ENCODE data around the gene ASCC2. TPM values are rescaled to one million over a fixed set of nuclear protein-coding genes. Genes with fewer than 3 reads are reported as not detected.

ASCC2 gene
- polyA plus RNA-seq, 2 donors, result 61.3 to 142 TPM

- WGBS, 2 donors, result 91 to 94% methylated on average over 4 of the region's 4 CpGs
- Histone ChIP-seq H3K4me1 (ENCODE audit: control insufficient read depth in 2 of 2, insufficient read depth in 2 of 2, low read length in 1 of 2) (no peaks in the 10 kb centered on the region), H3K36me3 (ENCODE audit: control insufficient read depth in 2 of 2, insufficient read depth in 2 of 2, low read length in 1 of 2) (peaks cover 0 to 11% of the 10 kb centered on the region in 2 donors), H3K4me3 (ENCODE audit: low read depth in 1 of 2, low read length in 2 of 2) (no peak overlapping the region), H3K27ac (ENCODE audit: low read depth in 2 of 2, low read length in 1 of 2) (no peak overlapping the region), H3K27me3 (ENCODE audit: control insufficient read depth in 1 of 2, insufficient read depth in 2 of 2, low read length in 2 of 2) (no peaks in the 10 kb centered on the region), H3K9me3 (ENCODE audit: control insufficient read depth in 2 of 2, insufficient read depth in 1 of 2, low read depth in 1 of 2, low read length in 1 of 2) (no peaks in the 10 kb centered on the region)
These were observed 11.0 kb downstream of the ASCC2 start for GRCh38 chr22:29827091-29827490.

GRCh38 chr22:29825578-29825977 lies 12.5 kb downstream of the ASCC2 start:
- Histone ChIP-seq H3K4me1 (ENCODE audit: control insufficient read depth in 2 of 2, insufficient read depth in 2 of 2, low read length in 1 of 2) (no peaks in the 10 kb centered on the region), H3K27ac (ENCODE audit: low read depth in 2 of 2, low read length in 1 of 2) (peak overlapping the region in 1 of 2 donors; percentile 7), H3K4me3 (ENCODE audit: low read depth in 1 of 2, low read length in 2 of 2) (no peak overlapping the region), H3K27me3 (ENCODE audit: control insufficient read depth in 1 of 2, insufficient read depth in 2 of 2, low read length in 2 of 2) (no peaks in the 10 kb centered on the region), H3K36me3 (ENCODE audit: control insufficient read depth in 2 of 2, insufficient read depth in 2 of 2, low read length in 1 of 2) (peaks cover 0 to 11% of the 10 kb centered on the region in 2 donors), H3K9me3 (ENCODE audit: control insufficient read depth in 2 of 2, insufficient read depth in 1 of 2, low read depth in 1 of 2, low read length in 1 of 2) (no peaks in the 10 kb centered on the region)
- WGBS, 2 donors, result 92 to 93% methylated on average over 17 of the region's 17 CpGs

GRCh38 chr22:29824677-29825076 lies 13.4 kb downstream of the ASCC2 start:
- 79 to 80% methylated on average over 11 of the region's 11 CpGs for WGBS, 2 donors
- H3K36me3 ChIP-seq (ENCODE audit: control insufficient read depth in 2 of 2, insufficient read depth in 2 of 2, low read length in 1 of 2), result peaks cover 0 to 9% of the 10 kb centered on the region in 2 donors
- H3K4me1 ChIP-seq (ENCODE audit: control insufficient read depth in 2 of 2, insufficient read depth in 2 of 2, low read length in 1 of 2), result no peaks in the 10 kb centered on the region
- H3K4me3 ChIP-seq (ENCODE audit: low read depth in 1 of 2, low read length in 2 of 2), result no peak overlapping the region
- H3K27ac ChIP-seq (ENCODE audit: low read depth in 2 of 2, low read length in 1 of 2), result peak overlapping the region in 1 of 2 donors; percentile 8
- no peaks in the 10 kb centered on the region for H3K9me3 ChIP-seq (ENCODE audit: control insufficient read depth in 2 of 2, insufficient read depth in 1 of 2, low read depth in 1 of 2, low read length in 1 of 2)
- H3K27me3 ChIP-seq (ENCODE audit: control insufficient read depth in 1 of 2, insufficient read depth in 2 of 2, low read length in 2 of 2), result no peaks in the 10 kb centered on the region

GRCh38 chr22:29821291-29822016 lies 16.6 kb downstream of the ASCC2 start:
- 37 to 40% methylated on average over 7 of the region's 7 CpGs for WGBS, 2 donors
- Histone ChIP-seq H3K4me1 (ENCODE audit: control insufficient read depth in 2 of 2, insufficient read depth in 2 of 2, low read length in 1 of 2) (peaks cover 0 to 5% of the 10 kb centered on the region in 2 donors), H3K36me3 (ENCODE audit: control insufficient read depth in 2 of 2, insufficient read depth in 2 of 2, low read length in 1 of 2) (peaks cover 0 to 9% of the 10 kb centered on the region in 2 donors), H3K4me3 (ENCODE audit: low read depth in 1 of 2, low read length in 2 of 2) (no peak overlapping the region), H3K27me3 (ENCODE audit: control insufficient read depth in 1 of 2, insufficient read depth in 2 of 2, low read length in 2 of 2) (no peaks in the 10 kb centered on the region), H3K9me3 (ENCODE audit: control insufficient read depth in 2 of 2, insufficient read depth in 1 of 2, low read depth in 1 of 2, low read length in 1 of 2) (no peaks in the 10 kb centered on the region), H3K27ac (ENCODE audit: low read depth in 2 of 2, low read length in 1 of 2) (peak overlapping the region; percentile 85 to 86)

GRCh38 chr22:29820961-29821290 lies 17.1 kb downstream of the ASCC2 start:
- peak overlapping the region; percentile 85 to 86 for H3K27ac ChIP-seq (ENCODE audit: low read depth in 2 of 2, low read length in 1 of 2)
- H3K36me3 ChIP-seq (ENCODE audit: control insufficient read depth in 2 of 2, insufficient read depth in 2 of 2, low read length in 1 of 2), result peaks cover 0 to 9% of the 10 kb centered on the region in 2 donors
- peaks cover 0 to 5% of the 10 kb centered on the region in 2 donors for H3K4me1 ChIP-seq (ENCODE audit: control insufficient read depth in 2 of 2, insufficient read depth in 2 of 2, low read length in 1 of 2)
- H3K27me3 ChIP-seq (ENCODE audit: control insufficient read depth in 1 of 2, insufficient read depth in 2 of 2, low read length in 2 of 2), result no peaks in the 10 kb centered on the region
- no peak overlapping the region for H3K4me3 ChIP-seq (ENCODE audit: low read depth in 1 of 2, low read length in 2 of 2)
- WGBS, 2 donors, result 50 to 56% methylated on average over 7 of the region's 7 CpGs
- no peaks in the 10 kb centered on the region for H3K9me3 ChIP-seq (ENCODE audit: control insufficient read depth in 2 of 2, insufficient read depth in 1 of 2, low read depth in 1 of 2, low read length in 1 of 2)

GRCh38 chr22:29819501-29819900 lies 18.6 kb downstream of the ASCC2 start:
- Histone ChIP-seq H3K27me3 (ENCODE audit: control insufficient read depth in 1 of 2, insufficient read depth in 2 of 2, low read length in 2 of 2) (no peaks in the 10 kb centered on the region), H3K4me3 (ENCODE audit: low read depth in 1 of 2, low read length in 2 of 2) (no peak overlapping the region), H3K4me1 (ENCODE audit: control insufficient read depth in 2 of 2, insufficient read depth in 2 of 2, low read length in 1 of 2) (peaks cover 0 to 5% of the 10 kb centered on the region in 2 donors), H3K9me3 (ENCODE audit: control insufficient read depth in 2 of 2, insufficient read depth in 1 of 2, low read depth in 1 of 2, low read length in 1 of 2) (no peaks in the 10 kb centered on the region), H3K27ac (ENCODE audit: low read depth in 2 of 2, low read length in 1 of 2) (no peak overlapping the region), H3K36me3 (ENCODE audit: control insufficient read depth in 2 of 2, insufficient read depth in 2 of 2, low read length in 1 of 2) (peaks cover 0 to 11% of the 10 kb centered on the region in 2 donors)
- WGBS, 2 donors, result 95 to 98% methylated on average over 2 of the region's 2 CpGs

- no peak overlapping the region for H3K4me3 ChIP-seq (ENCODE audit: low read depth in 1 of 2, low read length in 2 of 2)
- H3K36me3 ChIP-seq (ENCODE audit: control insufficient read depth in 2 of 2, insufficient read depth in 2 of 2, low read length in 1 of 2), result peaks cover 0 to 15% of the 10 kb centered on the region in 2 donors
- 97% methylated on average over 1 of the region's 1 CpG for WGBS, 2 donors
- peak overlapping the region; percentile 83 to 85 for H3K27ac ChIP-seq (ENCODE audit: low read depth in 2 of 2, low read length in 1 of 2)
- no peaks in the 10 kb centered on the region for H3K9me3 ChIP-seq (ENCODE audit: control insufficient read depth in 2 of 2, insufficient read depth in 1 of 2, low read depth in 1 of 2, low read length in 1 of 2)
- H3K4me1 ChIP-seq (ENCODE audit: control insufficient read depth in 2 of 2, insufficient read depth in 2 of 2, low read length in 1 of 2), result peaks cover 0 to 5% of the 10 kb centered on the region in 2 donors
- no peaks in the 10 kb centered on the region for H3K27me3 ChIP-seq (ENCODE audit: control insufficient read depth in 1 of 2, insufficient read depth in 2 of 2, low read length in 2 of 2)
These were observed 20.4 kb downstream of the ASCC2 start for GRCh38 chr22:29817724-29818123.

- Histone ChIP-seq H3K27me3 (ENCODE audit: control insufficient read depth in 1 of 2, insufficient read depth in 2 of 2, low read length in 2 of 2) (no peaks in the 10 kb centered on the region), H3K4me3 (ENCODE audit: low read depth in 1 of 2, low read length in 2 of 2) (no peak overlapping the region), H3K9me3 (ENCODE audit: control insufficient read depth in 2 of 2, insufficient read depth in 1 of 2, low read depth in 1 of 2, low read length in 1 of 2) (no peaks in the 10 kb centered on the region), H3K27ac (ENCODE audit: low read depth in 2 of 2, low read length in 1 of 2) (peak overlapping the region; percentile 83 to 85), H3K36me3 (ENCODE audit: control insufficient read depth in 2 of 2, insufficient read depth in 2 of 2, low read length in 1 of 2) (peaks cover 0 to 18% of the 10 kb centered on the region in 2 donors), H3K4me1 (ENCODE audit: control insufficient read depth in 2 of 2, insufficient read depth in 2 of 2, low read length in 1 of 2) (peaks cover 0 to 5% of the 10 kb centered on the region in 2 donors)
- WGBS, 2 donors, result 42 to 55% methylated on average over 2 of the region's 2 CpGs
These were observed 21.1 kb downstream of the ASCC2 start for GRCh38 chr22:29816980-29817379.

- Histone ChIP-seq H3K36me3 (ENCODE audit: control insufficient read depth in 2 of 2, insufficient read depth in 2 of 2, low read length in 1 of 2) (peaks cover 0 to 19% of the 10 kb centered on the region in 2 donors), H3K4me1 (ENCODE audit: control insufficient read depth in 2 of 2, insufficient read depth in 2 of 2, low read length in 1 of 2) (peaks cover 0 to 5% of the 10 kb centered on the region in 2 donors), H3K9me3 (ENCODE audit: control insufficient read depth in 2 of 2, insufficient read depth in 1 of 2, low read depth in 1 of 2, low read length in 1 of 2) (no peaks in the 10 kb centered on the region), H3K27me3 (ENCODE audit: control insufficient read depth in 1 of 2, insufficient read depth in 2 of 2, low read length in 2 of 2) (no peaks in the 10 kb centered on the region), H3K4me3 (ENCODE audit: low read depth in 1 of 2, low read length in 2 of 2) (no peak overlapping the region), H3K27ac (ENCODE audit: low read depth in 2 of 2, low read length in 1 of 2) (peak overlapping the region; percentile 83 to 85)
- WGBS, 2 donors, result 58 to 63% methylated on average over 6 of the region's 6 CpGs
These were observed 21.5 kb downstream of the ASCC2 start for GRCh38 chr22:29816539-29816938.

GRCh38 chr22:29816128-29816527 lies 21.9 kb downstream of the ASCC2 start:
- Histone ChIP-seq H3K9me3 (ENCODE audit: control insufficient read depth in 2 of 2, insufficient read depth in 1 of 2, low read depth in 1 of 2, low read length in 1 of 2) (no peaks in the 10 kb centered on the region), H3K4me3 (ENCODE audit: low read depth in 1 of 2, low read length in 2 of 2) (no peak overlapping the region), H3K4me1 (ENCODE audit: control insufficient read depth in 2 of 2, insufficient read depth in 2 of 2, low read length in 1 of 2) (peaks cover 0 to 5% of the 10 kb centered on the region in 2 donors), H3K27me3 (ENCODE audit: control insufficient read depth in 1 of 2, insufficient read depth in 2 of 2, low read length in 2 of 2) (no peaks in the 10 kb centered on the region), H3K36me3 (ENCODE audit: control insufficient read depth in 2 of 2, insufficient read depth in 2 of 2, low read length in 1 of 2) (peaks cover 0 to 19% of the 10 kb centered on the region in 2 donors), H3K27ac (ENCODE audit: low read depth in 2 of 2, low read length in 1 of 2) (peak overlapping the region; percentile 80 to 83)
- 32 to 43% methylated on average over 2 of the region's 2 CpGs for WGBS, 2 donors

Measured in esophagus (tissue), 2 donors.